GM18498 (cell line): ENCODE measurements around the gene ZNF30.
"Not testable (repeated sequence)": the region's sequence is repeated elsewhere in the genome, so short reads cannot be mapped to it uniquely, and the experiment has no call there.

Experiments
- ATAC-seq: cut with Tn5 transposase; IDR thresholded peaks from one replicate; pipeline ENCODE4 v1.9.1; 2021; ENCODE audit warnings: mild to moderate bottlenecking, moderate library complexity; ENCODE audit not compliant: unreplicated experiment

ZNF30 gene

GRCh38 chr19:34985249-34986022, 58.7 kb downstream of the ZNF30 start:
- ATAC-seq = no peak

- no peak for ATAC-seq
Observed at GRCh38 chr19:34988119-34988518, 61.4 kb downstream of the ZNF30 start.

GRCh38 chr19:34989298-34989697, 62.6 kb downstream of the ZNF30 start:
- ATAC-seq = no peak

- no peak for ATAC-seq
Observed at GRCh38 chr19:34990578-34991192, 64.0 kb downstream of the ZNF30 start.

GRCh38 chr19:34991542-34992333, 65.0 kb downstream of the ZNF30 start:
- ATAC-seq = no peak

- not testable (repeated sequence) for ATAC-seq
Observed at GRCh38 chr19:34992582-34992981, 65.9 kb downstream of the ZNF30 start.

- no peak for ATAC-seq
Observed at GRCh38 chr19:34994286-34994642, 67.6 kb downstream of the ZNF30 start.
